ENCODE measurements around the gene UGT3A1. TPM values are rescaled to one million over a fixed set of nuclear protein-coding genes. Genes with fewer than 3 reads are reported as not detected.

UGT3A1 gene
- total and polyA plus RNA-seq, 2 donors (not counting 3 experiments of a cell fraction or from before 2014, with no cell fraction given): not detected

DNA sequence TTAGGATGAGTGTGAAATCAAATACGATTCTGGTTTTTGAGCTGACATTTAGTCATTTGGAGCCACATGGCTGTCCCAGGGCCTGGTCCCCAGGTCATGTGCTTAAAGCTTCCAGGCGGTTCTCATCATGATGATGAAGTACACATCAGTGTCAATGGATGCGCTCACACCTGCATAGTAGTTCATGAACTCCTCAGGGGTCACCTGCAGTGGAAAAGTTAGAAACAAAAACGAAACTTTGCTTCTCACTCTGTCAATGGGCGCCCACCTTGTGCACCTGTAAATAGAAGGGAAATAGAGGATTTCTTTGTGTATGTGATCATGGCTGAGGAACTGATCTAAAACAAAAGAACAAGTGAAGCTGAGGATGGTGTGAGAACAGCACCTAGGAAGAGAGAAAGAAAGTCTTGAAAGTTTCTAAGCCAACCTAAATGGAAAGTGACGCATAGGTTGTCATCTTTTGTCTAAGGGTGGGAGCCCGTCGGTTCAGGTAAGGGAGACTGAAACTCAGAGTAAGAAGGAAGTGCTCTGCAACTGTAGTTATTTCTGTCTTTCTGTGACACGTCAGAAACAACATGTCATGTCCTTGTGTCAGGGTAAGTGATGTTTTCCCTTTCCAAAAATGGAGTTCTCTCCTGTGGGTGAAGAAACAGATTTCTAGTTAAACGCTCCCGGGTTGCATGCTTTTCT lies 86.6 kb downstream of the UGT3A1 start:
- Histone ChIP-seq H3K4me3 (replicated peaks in 1 of 3; ENCODE audit: insufficient read depth in 1 of 3, low read depth in 1 of 3, low read length in 3 of 3) (no peak overlapping the region), H3K27ac (ENCODE audit: insufficient read depth, low read depth, low read length) (no peak overlapping the region), H3K9me1 (replicated peaks; ENCODE audit: control insufficient read depth, extremely low read depth, insufficient read depth, low read length) (no peaks in the 10 kb centered on the region), H4K20me1 (replicated peaks; ENCODE audit: control insufficient read depth, extremely low read depth, insufficient read depth, low read length) (no peaks in the 10 kb centered on the region), H3K9ac (replicated peaks; ENCODE audit: extremely low read depth, insufficient read depth, low read length) (no peak overlapping the region), H3K27me3 (ENCODE audit: control insufficient read depth in 2 of 2, insufficient read depth in 2 of 2, low read length in 2 of 2) (peaks cover 3% of the 10 kb centered on the region in 2 experiments), H3K9me3 (replicated peaks; ENCODE audit: control insufficient read depth, insufficient read depth, low read length) (no peaks in the 10 kb centered on the region), H2AFZ (ENCODE audit: low read depth, low read length) (no peak overlapping the region), H3K36me3 (ENCODE audit: control insufficient read depth in 2 of 2, extremely low read depth in 1 of 2, insufficient read depth in 2 of 2, low read length in 2 of 2) (no peaks in the 10 kb centered on the region), H3K4me2 (ENCODE audit: insufficient read depth, low read length) (no peak overlapping the region), H3K4me1 (ENCODE audit: control insufficient read depth, extremely low read depth, insufficient read depth, low read length) (no peaks in the 10 kb centered on the region), H3K79me2 (ENCODE audit: control insufficient read depth, insufficient read depth, low read length) (no peaks in the 10 kb centered on the region)
- dilution Hi-C loops (cut with MboI; ENCODE audit: extremely low pct_ligation_motif_present, low sequenced_read_pairs) (no loop called here), intact Hi-C loops (cut with micrococcal nuclease) (no loop called here)
- BruUV-seq (replicated peaks): no TSS peak
- ChIA-PET CTCF (no interaction called here), POLR2A (no interaction called here)
- DNase-seq (ENCODE audit: low read depth, low spot score) (no peak), FAIRE-seq (no peak)
- no peak for TF ChIP-seq JUN (IDR thresholded peaks at IDR 0.05; ENCODE audit: borderline replicate concordance, insufficient read depth, insufficient read length, low read depth)
- no peak for TF ChIP-seq EZH2 (IDR thresholded peaks at IDR 0.05; ENCODE audit: borderline replicate concordance, low read depth, low read length, severe bottlenecking)
- TF ChIP-seq POLR2AphosphoS5 (IDR thresholded peaks at IDR 0.05; ENCODE audit: insufficient read depth, low read depth, low read length): no peak
- TF ChIP-seq GATA2 (IDR thresholded peaks at IDR 0.05; ENCODE audit: insufficient read depth, insufficient read length, low read depth, low read length): no peak
- TF ChIP-seq, protein P1, sequence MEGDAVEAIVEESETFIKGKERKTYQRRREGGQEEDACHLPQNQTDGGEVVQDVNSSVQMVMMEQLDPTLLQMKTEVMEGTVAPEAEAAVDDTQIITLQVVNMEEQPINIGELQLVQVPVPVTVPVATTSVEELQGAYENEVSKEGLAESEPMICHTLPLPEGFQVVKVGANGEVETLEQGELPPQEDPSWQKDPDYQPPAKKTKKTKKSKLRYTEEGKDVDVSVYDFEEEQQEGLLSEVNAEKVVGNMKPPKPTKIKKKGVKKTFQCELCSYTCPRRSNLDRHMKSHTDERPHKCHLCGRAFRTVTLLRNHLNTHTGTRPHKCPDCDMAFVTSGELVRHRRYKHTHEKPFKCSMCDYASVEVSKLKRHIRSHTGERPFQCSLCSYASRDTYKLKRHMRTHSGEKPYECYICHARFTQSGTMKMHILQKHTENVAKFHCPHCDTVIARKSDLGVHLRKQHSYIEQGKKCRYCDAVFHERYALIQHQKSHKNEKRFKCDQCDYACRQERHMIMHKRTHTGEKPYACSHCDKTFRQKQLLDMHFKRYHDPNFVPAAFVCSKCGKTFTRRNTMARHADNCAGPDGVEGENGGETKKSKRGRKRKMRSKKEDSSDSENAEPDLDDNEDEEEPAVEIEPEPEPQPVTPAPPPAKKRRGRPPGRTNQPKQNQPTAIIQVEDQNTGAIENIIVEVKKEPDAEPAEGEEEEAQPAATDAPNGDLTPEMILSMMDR (IDR thresholded peaks at IDR 0.05; ENCODE audit: extremely low read depth in 1 of 2, insufficient read depth in 1 of 2, low read depth in 1 of 2, low read length in 2 of 2): no peak
- TF ChIP-seq MAX (IDR thresholded peaks at IDR 0.05; ENCODE audit: insufficient read depth, insufficient read length): no peak
- TF ChIP-seq POLR2A (IDR thresholded peaks at IDR 0.05; ENCODE audit: low read depth, low read length): no peak
- TF ChIP-seq FOS (IDR thresholded peaks at IDR 0.05; ENCODE audit: borderline replicate concordance, insufficient read depth, low read length): no peak
- no peak for TF ChIP-seq MYC (IDR thresholded peaks at IDR 0.05; ENCODE audit: low read depth, low read length)

Data from endothelial cell of umbilical vein (primary cell).